Measurements from ENCODE around the gene IRF3. TPM values are rescaled to one million over a fixed set of nuclear protein-coding genes. Genes with fewer than 3 reads are reported as not detected.

The IRF3 gene
- polyA plus RNA-seq, 1 donor: 95.2 TPM

- Histone ChIP-seq H3K4me3 (ENCODE audit: low read length) (no peak overlapping the region), H3K27ac (ENCODE audit: low read length) (no peak overlapping the region), H3K36me3 (ENCODE audit: control insufficient read depth, insufficient read depth, low read length) (peaks cover 55% of the 10 kb centered on the region), H3K27me3 (ENCODE audit: control insufficient read depth, insufficient read depth, low read length) (no peaks in the 10 kb centered on the region), H3K4me1 (ENCODE audit: control insufficient read depth, insufficient read depth, low read length) (peaks cover 12% of the 10 kb centered on the region), H3K9me3 (ENCODE audit: control insufficient read depth, low read depth, low read length) (no peaks in the 10 kb centered on the region)
- DNase-seq: no peak
- WGBS (ENCODE audit: insufficient coverage, low lambda C conversion rate): no CpG with 5 or more reads among the region's 13 CpGs
Observed at GRCh38 chr19:49645995-49646394, 19.7 kb downstream of the IRF3 start.

- Histone ChIP-seq H3K4me3 (ENCODE audit: low read length) (no peak overlapping the region), H3K9me3 (ENCODE audit: control insufficient read depth, low read depth, low read length) (no peaks in the 10 kb centered on the region), H3K4me1 (ENCODE audit: control insufficient read depth, insufficient read depth, low read length) (peaks cover 15% of the 10 kb centered on the region), H3K27ac (ENCODE audit: low read length) (no peak overlapping the region), H3K27me3 (ENCODE audit: control insufficient read depth, insufficient read depth, low read length) (no peaks in the 10 kb centered on the region), H3K36me3 (ENCODE audit: control insufficient read depth, insufficient read depth, low read length) (peaks cover 53% of the 10 kb centered on the region)
- no CpG with 5 or more reads among the region's 11 CpGs for WGBS (ENCODE audit: insufficient coverage, low lambda C conversion rate)
- no peak for DNase-seq
Observed at GRCh38 chr19:49645592-49645991, 20.1 kb downstream of the IRF3 start.

DNA sequence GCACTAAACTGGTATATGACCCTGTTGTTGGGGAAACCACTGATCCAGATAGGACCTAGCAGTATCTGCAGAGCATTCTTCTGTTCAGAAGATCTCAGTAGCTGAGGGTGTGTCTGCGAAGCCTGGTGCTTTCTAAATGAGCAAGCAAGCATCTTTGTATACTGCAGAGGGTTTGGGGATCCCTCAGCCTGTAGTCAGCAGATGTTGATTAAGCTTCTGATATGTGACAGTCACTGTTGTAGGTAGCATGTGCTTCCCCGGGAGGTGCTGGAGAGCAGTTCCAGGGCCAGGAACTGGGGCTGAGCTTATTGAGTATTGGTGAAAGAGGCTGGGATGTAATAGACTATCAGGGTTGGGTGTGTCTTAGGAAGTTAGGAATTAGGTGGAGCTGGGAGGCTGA is 22.2 kb downstream of the IRF3 start:
- no CpG with 5 or more reads among the region's 2 CpGs for WGBS (ENCODE audit: insufficient coverage, low lambda C conversion rate)
- Histone ChIP-seq H3K4me1 (ENCODE audit: control insufficient read depth, insufficient read depth, low read length) (peaks cover 27% of the 10 kb centered on the region), H3K27ac (ENCODE audit: low read length) (no peak overlapping the region), H3K36me3 (ENCODE audit: control insufficient read depth, insufficient read depth, low read length) (peaks cover 37% of the 10 kb centered on the region), H3K4me3 (ENCODE audit: low read length) (no peak overlapping the region), H3K27me3 (ENCODE audit: control insufficient read depth, insufficient read depth, low read length) (no peaks in the 10 kb centered on the region), H3K9me3 (ENCODE audit: control insufficient read depth, low read depth, low read length) (no peaks in the 10 kb centered on the region)
- DNase-seq: no peak

DNA sequence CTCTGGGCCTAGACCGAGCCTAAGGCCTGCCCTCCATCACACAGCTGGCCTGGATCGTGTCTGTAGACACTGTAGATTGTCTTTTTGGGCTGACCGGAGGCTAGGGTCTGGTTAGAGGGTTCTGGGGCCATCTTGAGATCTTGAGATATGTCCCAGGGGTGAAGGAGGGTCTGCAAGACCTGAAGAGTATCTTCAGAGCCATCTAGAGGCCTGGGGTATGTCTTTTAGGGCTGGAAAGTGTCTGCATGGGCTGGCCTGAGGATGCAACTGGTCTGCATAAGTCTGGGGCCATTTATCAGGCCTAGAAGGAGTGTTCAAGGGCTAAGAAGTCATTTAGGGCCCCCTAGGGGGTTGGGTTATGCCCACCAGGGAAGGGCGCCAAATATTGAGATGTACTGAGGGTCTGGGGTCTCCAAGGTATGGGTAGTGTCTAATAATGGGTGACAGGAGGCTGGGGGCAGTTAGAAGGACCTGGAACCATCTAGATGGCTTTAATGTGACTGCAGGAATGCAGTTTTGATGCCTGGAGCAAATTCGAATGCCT is 23.1 kb downstream of the IRF3 start:
- no peak for DNase-seq
- Histone ChIP-seq H3K9me3 (ENCODE audit: control insufficient read depth, low read depth, low read length) (no peaks in the 10 kb centered on the region), H3K27me3 (ENCODE audit: control insufficient read depth, insufficient read depth, low read length) (no peaks in the 10 kb centered on the region), H3K4me1 (ENCODE audit: control insufficient read depth, insufficient read depth, low read length) (peaks cover 31% of the 10 kb centered on the region), H3K4me3 (ENCODE audit: low read length) (peak overlapping the region; percentile 98), H3K27ac (ENCODE audit: low read length) (peak overlapping the region; percentile 87), H3K36me3 (ENCODE audit: control insufficient read depth, insufficient read depth, low read length) (peaks cover 31% of the 10 kb centered on the region)
- no CpG with 5 or more reads among the region's 5 CpGs for WGBS (ENCODE audit: insufficient coverage, low lambda C conversion rate)

DNA sequence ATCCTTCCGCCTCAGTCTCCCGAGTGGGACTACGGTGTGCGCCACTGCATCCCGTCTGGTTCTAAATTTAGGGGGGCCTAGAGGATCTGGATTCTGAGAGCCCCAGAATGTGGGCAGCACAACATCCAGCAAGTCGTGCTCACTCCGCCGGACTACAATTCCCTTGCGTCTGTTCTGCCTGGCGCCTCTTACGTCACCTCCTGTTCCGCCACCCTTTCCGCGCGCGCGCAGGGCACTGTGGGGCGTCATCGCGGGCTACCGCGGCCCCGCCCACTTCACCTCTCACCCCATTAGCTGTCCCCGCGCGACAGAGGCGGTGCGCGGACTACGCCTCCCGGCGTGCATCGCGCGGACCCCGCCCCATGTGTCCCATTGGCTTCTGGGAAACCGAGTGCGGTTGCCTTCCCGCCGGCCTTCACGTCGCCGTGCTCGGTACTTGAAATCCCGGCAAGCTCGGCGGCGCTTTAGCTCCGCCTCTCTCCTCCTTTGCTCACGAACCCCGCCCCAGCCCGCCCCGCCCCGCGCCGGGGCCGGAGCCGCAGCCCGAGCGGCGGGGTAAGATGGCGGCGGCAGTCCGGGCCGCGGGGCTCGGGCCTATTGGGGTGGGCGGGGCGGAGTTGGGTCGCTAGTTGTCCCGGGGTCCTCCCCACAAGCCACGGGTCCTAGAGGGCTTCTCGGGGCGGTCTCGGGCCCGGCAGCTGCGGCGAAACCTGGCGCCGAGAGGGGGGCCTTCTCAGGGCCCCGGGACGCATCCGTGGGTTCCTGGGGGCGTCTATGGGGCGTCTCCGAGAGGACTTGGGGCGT is 23.8 kb downstream of the IRF3 start, which contains the start of gene SCAF1:
Gene SCAF1 (plus strand): TSS at position 522 of the 804 bp plus-strand sequence. CDS start 2,818 bp downstream, outside the sequence.
- Histone ChIP-seq H3K9me3 (ENCODE audit: control insufficient read depth, low read depth, low read length) (no peaks in the 10 kb centered on the region), H3K4me3 (ENCODE audit: low read length) (peak within 1 kb of the TSS; percentile 98), H3K4me1 (ENCODE audit: control insufficient read depth, insufficient read depth, low read length) (peaks cover 31% of the 10 kb centered on the region), H3K27ac (ENCODE audit: low read length) (peak within 1 kb of the TSS; percentile 100), H3K36me3 (ENCODE audit: control insufficient read depth, insufficient read depth, low read length) (peaks cover 24% of the 10 kb centered on the region), H3K27me3 (ENCODE audit: control insufficient read depth, insufficient read depth, low read length) (no peaks in the 10 kb centered on the region)
- no CpG with 5 or more reads among the region's 87 CpGs for WGBS (ENCODE audit: insufficient coverage, low lambda C conversion rate)
- peak; percentile 100 for DNase-seq

- Histone ChIP-seq H3K27ac (ENCODE audit: low read length) (peak within 1 kb of the TSS; percentile 100), H3K4me3 (ENCODE audit: low read length) (peak within 1 kb of the TSS; percentile 73), H3K27me3 (ENCODE audit: control insufficient read depth, insufficient read depth, low read length) (peaks cover 7% of the 10 kb centered on the region), H3K4me1 (ENCODE audit: control insufficient read depth, insufficient read depth, low read length) (peaks cover 34% of the 10 kb centered on the region), H3K36me3 (ENCODE audit: control insufficient read depth, insufficient read depth, low read length) (peaks cover 8% of the 10 kb centered on the region), H3K9me3 (ENCODE audit: control insufficient read depth, low read depth, low read length) (no peaks in the 10 kb centered on the region)
- DNase-seq: peak; percentile 100
- WGBS (ENCODE audit: insufficient coverage, low lambda C conversion rate): no CpG with 5 or more reads among the region's 51 CpGs
Observed at GRCh38 chr19:49640113-49640898, 25.4 kb downstream of the IRF3 start, which contains the start of gene RRAS. Gene RRAS, minus strand, starts transcription at chr19:49640143. Its CDS starts 45 bp downstream, at chr19:49640098.

GRCh38 chr19:49639401-49640112 is 26.1 kb downstream of the IRF3 start:
- peak overlapping the region; percentile 72 for H3K4me3 ChIP-seq (ENCODE audit: low read length)
- H3K4me1 ChIP-seq (ENCODE audit: control insufficient read depth, insufficient read depth, low read length): peaks cover 34% of the 10 kb centered on the region
- no peaks in the 10 kb centered on the region for H3K9me3 ChIP-seq (ENCODE audit: control insufficient read depth, low read depth, low read length)
- peaks cover 7% of the 10 kb centered on the region for H3K36me3 ChIP-seq (ENCODE audit: control insufficient read depth, insufficient read depth, low read length)
- peaks cover 9% of the 10 kb centered on the region for H3K27me3 ChIP-seq (ENCODE audit: control insufficient read depth, insufficient read depth, low read length)
- no CpG with 5 or more reads among the region's 31 CpGs for WGBS (ENCODE audit: insufficient coverage, low lambda C conversion rate)
- peak overlapping the region; percentile 76 for H3K27ac ChIP-seq (ENCODE audit: low read length)
- peak in 1 of 2 donors; percentile 38 for DNase-seq

DNA sequence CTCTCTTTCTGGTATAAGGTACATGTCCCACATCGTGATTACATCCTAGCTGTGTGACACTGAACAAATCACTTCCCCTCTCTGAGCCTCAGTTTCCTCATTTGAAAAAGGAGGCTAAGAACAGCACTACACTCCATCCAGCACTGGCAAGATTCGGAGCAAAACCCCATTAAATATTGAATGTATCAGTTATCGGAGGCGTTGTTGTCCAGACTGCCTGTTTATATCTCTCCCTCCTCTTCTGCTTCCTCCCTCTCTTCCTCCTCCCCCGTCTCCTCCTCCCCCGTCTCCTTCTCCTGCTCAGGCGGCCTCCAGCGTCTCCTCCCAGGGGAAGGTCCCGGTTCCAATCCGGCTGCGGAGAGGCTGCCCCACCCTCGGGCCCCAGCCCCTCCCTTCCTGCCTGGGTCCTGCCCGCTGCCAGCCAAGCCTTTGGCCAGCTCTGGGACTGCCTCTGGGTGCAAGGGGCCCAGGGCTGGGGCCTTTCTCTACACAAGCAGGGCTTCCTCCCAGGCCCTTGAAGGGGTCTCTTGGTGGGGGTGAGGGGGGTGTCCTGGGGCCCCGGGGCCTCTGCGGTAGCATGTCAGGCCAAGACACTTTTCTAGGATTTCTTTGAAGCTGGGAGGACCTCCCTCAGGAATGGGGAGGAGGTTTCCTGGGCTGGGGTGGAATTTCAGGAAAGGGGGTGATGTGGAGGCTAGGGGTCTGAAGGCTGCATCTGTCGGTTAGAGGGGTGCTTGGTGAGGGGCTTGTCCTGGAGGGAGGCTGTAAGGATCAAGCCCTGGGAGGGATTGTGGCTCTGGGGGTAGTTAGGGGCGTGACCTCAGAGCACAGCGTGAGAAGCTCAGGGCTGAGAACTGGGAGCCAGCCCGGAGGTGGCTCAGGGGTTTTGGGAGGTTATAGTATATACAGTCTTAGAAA is 27.6 kb downstream of the IRF3 start:
- H3K9me3 ChIP-seq (ENCODE audit: control insufficient read depth, low read depth, low read length): no peaks in the 10 kb centered on the region
- peaks cover 5% of the 10 kb centered on the region for H3K36me3 ChIP-seq (ENCODE audit: control insufficient read depth, insufficient read depth, low read length)
- no CpG with 5 or more reads among the region's 19 CpGs for WGBS (ENCODE audit: insufficient coverage, low lambda C conversion rate)
- H3K4me1 ChIP-seq (ENCODE audit: control insufficient read depth, insufficient read depth, low read length): peaks cover 29% of the 10 kb centered on the region
- H3K27me3 ChIP-seq (ENCODE audit: control insufficient read depth, insufficient read depth, low read length): peaks cover 9% of the 10 kb centered on the region
- peak overlapping the region; percentile 15 for H3K4me3 ChIP-seq (ENCODE audit: low read length)
- peak overlapping the region; percentile 48 for H3K27ac ChIP-seq (ENCODE audit: low read length)
- DNase-seq: peak; percentile 59 to 82

GRCh38 chr19:49636233-49636932 is 29.3 kb downstream of the IRF3 start:
- Histone ChIP-seq H3K4me1 (ENCODE audit: control insufficient read depth, insufficient read depth, low read length) (peaks cover 26% of the 10 kb centered on the region), H3K27me3 (ENCODE audit: control insufficient read depth, insufficient read depth, low read length) (peaks cover 9% of the 10 kb centered on the region), H3K9me3 (ENCODE audit: control insufficient read depth, low read depth, low read length) (no peaks in the 10 kb centered on the region), H3K36me3 (ENCODE audit: control insufficient read depth, insufficient read depth, low read length) (peaks cover 5% of the 10 kb centered on the region), H3K4me3 (ENCODE audit: low read length) (no peak overlapping the region), H3K27ac (ENCODE audit: low read length) (no peak overlapping the region)
- DNase-seq: no peak
- no CpG with 5 or more reads among the region's 30 CpGs for WGBS (ENCODE audit: insufficient coverage, low lambda C conversion rate)

All from large intestine (tissue), 3 donors.